SH-SY5Y (cell line): ENCODE results near the gene VAMP2.

ENCODE experiments used
- GATA2 ChIP-seq: IDR thresholded peaks from 2 replicates; pipeline ENCODE4 v1.6.1; 2011; ENCODE audit warnings: mild to moderate bottlenecking, low read depth, low read length
- GATA3 ChIP-seq: IDR thresholded peaks from 2 replicates; pipeline ENCODE4 v1.6.1; 2011; ENCODE audit warnings: low read depth, mild to moderate bottlenecking, low read length, moderate library complexity

- peak; percentile 33; the same call in 1 of the 2 replicates for TF ChIP-seq GATA2
- TF ChIP-seq GATA3, result no peak
These were observed 43.8 kb downstream of the VAMP2 start for GRCh38 chr17:8118769-8119580.
